NT2/D1 (cell line): ENCODE results near the gene ENTPD1.

ENCODE experiments used
- SUZ12 ChIP-seq: IDR thresholded peaks from 2 replicates; pipeline ENCODE4 v1.6.1; 2011; ENCODE audit not compliant: insufficient read length, insufficient read depth; ENCODE audit errors: extremely low read depth
- YY1 ChIP-seq: IDR thresholded peaks from 2 replicates; pipeline ENCODE4 v1.6.1; 2011; ENCODE audit not compliant: insufficient read length, insufficient read depth
- ZNF274 ChIP-seq: IDR thresholded peaks from 2 replicates; pipeline ENCODE4 v1.6.1; 2011; ENCODE audit warnings: mild to moderate bottlenecking, low read depth, low read length

- TF ChIP-seq ZNF274 = no peak
- TF ChIP-seq YY1 = no peak
- TF ChIP-seq SUZ12 = no peak
These were observed 3.4 kb downstream of the ENTPD1 start for GRCh38 chr10:95759233-95759826.
